Liver (tissue), 3 donors: ENCODE data around the gene MYO1F.

ENCODE experiments used
- CTCF ChIP-seq: fragments of 150-350 bp; IDR thresholded peaks from 2 replicates; pipeline ENCODE4 v1.5.1; 2017; ENCODE audit warnings: improper control_type of control experiment, low read depth, low read length; ENCODE audit not compliant: missing input control
- EGR1 ChIP-seq, 2 donors: IDR thresholded peaks; 2 replicates each; pipeline ENCODE4 v1.6.1; 2016 to 2018; ENCODE audit warnings: antibody characterized with exemption in 2 of 2, low read depth in 2 of 2
- FOXA1 ChIP-seq: IDR thresholded peaks from 2 replicates; pipeline ENCODE4 v1.6.1; 2016; ENCODE audit warnings: antibody characterized with exemption
- MAX ChIP-seq: IDR thresholded peaks from 2 replicates; pipeline ENCODE4 v1.6.1; 2016; ENCODE audit warnings: antibody characterized with exemption
- NR2F2 ChIP-seq: IDR thresholded peaks from 2 replicates; pipeline ENCODE4 v1.6.1; 2016; ENCODE audit warnings: antibody characterized with exemption
- RAD21 ChIP-seq, 2 donors: IDR thresholded peaks; 2 replicates each; pipeline ENCODE4 v1.6.1; 2016; ENCODE audit warnings: antibody characterized with exemption in 2 of 2, mild to moderate bottlenecking in 2 of 2
- REST ChIP-seq: IDR thresholded peaks from 2 replicates; pipeline ENCODE4 v1.6.1; 2016; ENCODE audit warnings: antibody characterized with exemption, mild to moderate bottlenecking
- ZBTB33 ChIP-seq: IDR thresholded peaks from 2 replicates; pipeline ENCODE4 v1.6.1; 2016; ENCODE audit warnings: antibody characterized with exemption
- donor health status: healthy.
- donor health status: healthy.

GRCh38 chr19:8577741-8578140, 499 bp upstream of the MYO1F start:
- TF ChIP-seq CTCF: no peak
- no peak for TF ChIP-seq FOXA1
- no peak for TF ChIP-seq NR2F2
- no peak for TF ChIP-seq EGR1 (IDR thresholded peaks at IDR 0.05; ENCODE audit: low read depth in 2 of 2)
- TF ChIP-seq RAD21 (IDR thresholded peaks at IDR 0.05): no peak
- TF ChIP-seq ZBTB33: no peak
- TF ChIP-seq REST: no peak
- no peak for TF ChIP-seq MAX
